ENCODE measurements around the gene LCE3A.
"Not testable (repeated sequence)": the region's sequence is repeated elsewhere in the genome, so short reads cannot be mapped to it uniquely, and the experiment has no call there.

LCE3A gene

GRCh38 chr1:152622803-152623202 lies at the start of gene LCE3A:
LCE3A (minus strand) TSS chr1:152623103; CDS start chr1:152623103, 0 bp downstream.
- DNase-seq (ENCODE audit: low read depth in 1 of 2, low spot score in 1 of 2): no peak

DNA sequence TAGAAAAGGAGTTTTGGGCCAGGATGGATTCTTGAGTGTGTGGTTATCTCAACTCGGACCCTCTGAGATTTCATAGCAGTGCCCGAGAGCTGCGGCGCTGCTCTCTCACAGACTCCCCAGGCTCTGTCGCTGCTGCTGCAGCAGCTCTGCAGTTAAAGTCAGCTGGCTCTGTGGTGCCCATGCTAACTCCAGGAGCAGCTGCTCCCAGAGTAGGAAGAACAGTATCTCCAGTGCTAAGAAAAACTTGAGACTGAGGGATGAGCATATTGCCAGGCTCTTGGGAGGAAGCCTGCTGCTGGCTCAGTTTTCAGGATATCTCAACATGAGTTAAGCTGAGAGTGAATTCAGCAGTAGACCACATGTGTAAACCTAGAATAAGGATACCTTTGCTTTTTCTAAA lies 44.7 kb upstream of the LCE3A start:
- no peak for DNase-seq (ENCODE audit: low read depth in 1 of 2, low spot score in 1 of 2)

DNA sequence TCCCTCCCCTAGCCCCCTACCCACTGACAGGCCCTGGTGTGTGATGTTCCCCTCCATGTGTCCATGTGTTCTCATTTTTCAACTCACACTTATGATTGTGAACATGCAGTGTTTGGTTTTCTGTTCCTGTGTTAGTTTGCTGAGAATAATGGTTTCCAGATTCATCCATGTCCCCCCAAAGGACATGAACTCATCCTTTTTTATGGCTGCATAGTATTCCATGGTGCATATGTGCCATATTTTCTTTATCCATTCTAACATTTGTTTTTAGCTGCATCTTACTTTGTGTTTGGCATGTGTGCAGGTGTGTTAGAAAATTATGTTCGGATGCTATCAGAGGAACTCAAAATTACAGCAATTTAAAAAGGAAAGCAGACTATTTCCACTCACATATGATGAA lies 43.3 kb upstream of the LCE3A start:
- not testable (repeated sequence) for DNase-seq (ENCODE audit: low read depth in 1 of 2, low spot score in 1 of 2)

GRCh38 chr1:152663098-152663497 lies 40.2 kb upstream of the LCE3A start, which contains the start of gene LCE2D:
LCE2D (plus strand) TSS chr1:152663380; CDS start chr1:152664106, 726 bp downstream.
- DNase-seq (ENCODE audit: low read depth in 1 of 2, low spot score in 1 of 2): no peak

DNA sequence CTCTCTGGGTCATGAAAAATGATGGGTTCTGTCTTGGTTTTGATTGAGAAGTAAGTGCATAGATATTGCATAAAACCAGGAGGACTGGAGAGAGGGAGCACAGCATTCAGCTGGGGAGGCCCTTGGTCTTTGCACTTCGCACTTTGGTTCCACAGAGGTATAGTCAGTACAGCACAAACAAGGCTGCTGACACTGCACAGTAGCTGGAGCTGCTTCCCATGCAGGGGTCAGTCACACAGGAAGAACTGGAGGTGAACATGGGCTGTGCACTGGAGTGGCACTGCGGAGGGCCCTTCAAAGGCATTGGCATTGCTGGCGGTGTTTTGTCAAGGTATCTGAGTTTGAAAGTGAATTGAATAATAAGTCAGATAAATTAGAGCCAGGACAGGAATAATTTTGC lies 35.7 kb upstream of the LCE3A start:
- DNase-seq (ENCODE audit: low read depth in 1 of 2, low spot score in 1 of 2): no peak

GRCh38 chr1:152657677-152658076 lies 34.8 kb upstream of the LCE3A start:
- no peak for DNase-seq (ENCODE audit: low read depth in 1 of 2, low spot score in 1 of 2)

- DNase-seq (ENCODE audit: low read depth in 1 of 2, low spot score in 1 of 2): no peak
These were observed 33.6 kb upstream of the LCE3A start for GRCh38 chr1:152656459-152656858.

- DNase-seq (ENCODE audit: low read depth in 1 of 2, low spot score in 1 of 2): peak in 1 of 2 donors; percentile 40
These were observed 31.2 kb upstream of the LCE3A start for GRCh38 chr1:152654110-152654509.

GRCh38 chr1:152646656-152647055 lies 23.8 kb upstream of the LCE3A start:
- DNase-seq (ENCODE audit: low read depth in 1 of 2, low spot score in 1 of 2): no peak

GRCh38 chr1:152645146-152645545 lies 22.2 kb upstream of the LCE3A start:
- no peak for DNase-seq (ENCODE audit: low read depth in 1 of 2, low spot score in 1 of 2)

GRCh38 chr1:152643945-152644344 lies 21.0 kb upstream of the LCE3A start:
- DNase-seq (ENCODE audit: low read depth in 1 of 2, low spot score in 1 of 2): no peak

DNA sequence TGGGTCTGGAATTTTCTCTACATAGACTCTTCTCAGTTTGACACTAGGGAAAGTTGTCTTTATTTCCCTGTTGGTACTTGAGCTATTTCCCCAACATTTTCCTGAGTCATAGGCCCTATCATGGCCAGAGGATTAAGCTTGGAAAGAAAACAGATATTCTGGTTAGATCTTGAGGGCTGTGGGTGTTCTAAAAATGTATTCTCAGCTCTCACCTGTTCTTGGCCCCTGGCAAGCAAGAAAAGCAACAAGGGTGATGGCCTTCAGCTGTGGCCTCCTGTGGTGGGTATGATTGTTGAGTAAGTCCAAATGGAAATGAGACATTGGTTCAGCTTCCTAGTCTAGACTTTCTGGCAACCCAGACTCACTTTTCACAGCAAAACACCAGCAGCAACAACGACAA lies 17.4 kb upstream of the LCE3A start:
- DNase-seq (ENCODE audit: low read depth in 1 of 2, low spot score in 1 of 2): no peak

GRCh38 chr1:152630596-152630995 lies 7.7 kb upstream of the LCE3A start:
- no peak for DNase-seq (ENCODE audit: low read depth in 1 of 2, low spot score in 1 of 2)

DNA sequence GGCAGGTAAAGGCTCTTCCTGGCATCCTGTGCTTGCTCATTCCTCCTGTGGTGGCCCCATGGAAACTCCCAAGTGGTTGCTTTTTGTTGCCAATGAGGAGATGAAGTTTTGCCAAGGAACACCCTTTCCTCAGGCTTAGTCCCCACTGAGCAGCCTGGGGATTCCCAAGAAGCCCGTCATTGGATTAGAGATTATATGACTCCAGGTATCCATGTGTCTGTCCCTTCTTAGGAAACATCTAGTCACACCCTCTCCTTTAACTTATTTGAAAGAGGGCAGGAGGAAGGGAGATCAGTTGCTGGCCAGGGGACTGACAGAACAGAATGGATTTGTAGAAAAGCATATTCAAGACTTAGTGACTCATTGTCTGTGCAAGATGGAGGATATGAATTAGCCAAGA lies 3.8 kb upstream of the LCE3A start:
- DNase-seq (ENCODE audit: low read depth in 1 of 2, low spot score in 1 of 2): no peak

DNA sequence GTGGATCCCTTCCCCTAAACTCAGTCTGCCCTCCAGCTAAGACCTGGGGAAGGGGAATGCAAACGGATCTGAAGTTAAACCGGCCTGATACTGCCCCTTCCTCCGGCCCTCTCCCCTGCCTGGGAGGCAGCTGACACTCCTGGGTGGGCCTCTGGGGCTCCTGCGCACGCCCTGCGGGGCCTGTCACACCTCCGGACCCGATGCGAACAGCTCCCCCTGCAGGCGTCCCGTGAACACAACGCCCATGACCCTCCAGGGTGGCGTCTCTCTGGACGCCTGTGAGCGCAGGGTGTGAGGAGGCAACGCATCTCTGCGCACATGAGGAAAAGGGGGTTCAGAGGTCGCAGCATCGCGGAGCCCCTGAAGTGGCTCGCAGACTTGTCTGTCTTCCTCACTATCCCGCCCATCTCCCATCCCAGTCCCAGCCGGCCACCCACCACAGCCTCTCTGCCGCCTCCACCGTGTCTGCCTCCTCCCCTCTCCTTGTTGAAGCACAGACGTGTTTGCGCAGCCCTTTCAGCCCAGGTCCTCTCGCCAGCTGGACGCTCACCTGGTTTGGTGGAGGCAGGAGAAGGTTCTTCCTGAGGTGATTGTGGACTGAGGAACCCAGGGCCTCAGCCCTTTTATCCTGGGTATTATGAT lies 421 bp upstream of the LCE3A start:
- DNase-seq (ENCODE audit: low read depth in 1 of 2, low spot score in 1 of 2): no peak

GRCh38 chr1:152621993-152622392 lies 910 bp downstream of the LCE3A start:
- DNase-seq (ENCODE audit: low read depth in 1 of 2, low spot score in 1 of 2): no peak

GRCh38 chr1:152613511-152613910 lies 9.4 kb downstream of the LCE3A start, which contains the start of gene LCE3B:
LCE3B (plus strand) TSS chr1:152613811; CDS start chr1:152613811, 0 bp downstream.
- no peak for DNase-seq (ENCODE audit: low read depth in 1 of 2, low spot score in 1 of 2)

- DNase-seq (ENCODE audit: low read depth in 1 of 2, low spot score in 1 of 2): no peak
These were observed 23.0 kb downstream of the LCE3A start, which contains the start of gene LCE3C for GRCh38 chr1:152599934-152600333. LCE3C (plus strand) TSS chr1:152600234; CDS start chr1:152600732, 498 bp downstream.

- no peak for DNase-seq (ENCODE audit: low read depth in 1 of 2, low spot score in 1 of 2)
These were observed 25.9 kb downstream of the LCE3A start for GRCh38 chr1:152596986-152597385.

DNA sequence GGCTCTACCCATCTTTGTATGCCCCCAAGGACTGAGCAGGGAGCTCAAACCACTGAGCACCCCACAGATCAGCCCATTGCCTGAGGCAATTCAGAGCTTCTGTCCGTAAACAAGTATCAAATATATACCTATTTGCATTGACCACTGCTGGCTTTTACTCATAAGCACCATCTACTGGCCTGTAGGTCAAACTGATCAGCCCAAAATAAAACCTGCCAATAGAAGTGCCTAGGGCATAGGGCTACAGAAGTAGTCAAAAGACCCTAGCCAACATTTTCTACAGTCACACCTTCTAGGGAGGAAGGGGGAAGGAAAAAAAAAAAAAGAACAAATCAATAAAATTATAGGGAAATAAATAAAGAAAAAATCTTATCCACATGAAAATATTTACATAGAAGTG lies 37.3 kb downstream of the LCE3A start:
- no peak for DNase-seq (ENCODE audit: low read depth in 1 of 2, low spot score in 1 of 2)

GRCh38 chr1:152582647-152583046 lies 40.3 kb downstream of the LCE3A start:
- no peak for DNase-seq (ENCODE audit: low read depth in 1 of 2, low spot score in 1 of 2)

GRCh38 chr1:152580433-152580832 lies 42.5 kb downstream of the LCE3A start, which contains the start of gene LCE3D:
LCE3D (minus strand) TSS chr1:152580516; CDS start chr1:152579936, 580 bp downstream.
- DNase-seq (ENCODE audit: low read depth in 1 of 2, low spot score in 1 of 2): no peak

DNA sequence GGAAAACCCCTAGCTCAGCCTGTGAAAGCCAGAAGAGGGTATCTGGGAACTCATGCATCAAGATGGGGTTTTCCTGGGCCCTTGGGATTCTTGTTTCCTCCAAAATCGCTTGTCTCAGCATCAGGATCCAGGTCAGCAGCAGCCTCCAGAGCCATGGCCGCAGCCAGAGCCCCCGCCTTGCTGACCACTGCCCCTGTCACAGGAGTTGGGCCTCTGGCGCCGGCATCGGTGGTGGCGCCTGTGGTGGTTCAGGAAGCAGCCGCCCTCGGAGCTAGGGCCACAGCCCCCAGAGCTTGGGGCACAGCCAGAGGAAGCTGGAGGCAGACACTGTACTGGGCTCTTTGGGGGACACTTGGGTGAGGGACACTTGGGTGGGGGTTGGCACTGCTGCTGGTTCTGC lies 43.4 kb downstream of the LCE3A start:
- DNase-seq (ENCODE audit: low read depth in 1 of 2, low spot score in 1 of 2): not testable (repeated sequence)

Data from activated CD4-positive, alpha-beta T cell treated with anti-CD3 and anti-CD28 coated beads, Interleukin-2, amount 50 U/mL, for 24 hours (primary cell).